Right kidney (tissue), 1 donor: Measurements from ENCODE around the gene PRPF4.
"Not testable (repeated sequence)": the region's sequence is repeated elsewhere in the genome, so short reads cannot be mapped to it uniquely, and the experiment has no call there.

Source experiments
- DNase-seq: peaks from one replicate; pipeline ENCODE4 v3.0.0-alpha.2; 2016

Gene PRPF4

DNA sequence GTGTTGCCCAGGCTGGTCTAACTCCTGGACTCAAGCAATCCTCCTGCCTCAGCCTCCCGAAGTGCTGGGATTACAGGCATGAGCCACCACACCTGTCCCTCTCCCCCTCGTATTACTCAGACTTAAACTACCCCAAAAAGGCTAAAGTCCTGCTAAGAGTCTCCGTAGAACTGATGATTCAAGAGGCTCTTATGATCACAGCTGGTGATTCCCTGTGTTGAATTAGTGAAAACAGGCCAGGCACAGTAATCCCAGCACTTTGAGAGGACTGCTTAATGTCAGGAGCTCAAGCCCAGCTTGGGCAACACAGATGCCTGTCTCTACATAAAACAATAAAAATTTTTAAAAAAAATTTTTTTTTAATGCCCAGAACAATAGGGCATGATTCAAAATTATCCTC is 9.3 kb upstream of the PRPF4 start:
- no peak for DNase-seq

DNA sequence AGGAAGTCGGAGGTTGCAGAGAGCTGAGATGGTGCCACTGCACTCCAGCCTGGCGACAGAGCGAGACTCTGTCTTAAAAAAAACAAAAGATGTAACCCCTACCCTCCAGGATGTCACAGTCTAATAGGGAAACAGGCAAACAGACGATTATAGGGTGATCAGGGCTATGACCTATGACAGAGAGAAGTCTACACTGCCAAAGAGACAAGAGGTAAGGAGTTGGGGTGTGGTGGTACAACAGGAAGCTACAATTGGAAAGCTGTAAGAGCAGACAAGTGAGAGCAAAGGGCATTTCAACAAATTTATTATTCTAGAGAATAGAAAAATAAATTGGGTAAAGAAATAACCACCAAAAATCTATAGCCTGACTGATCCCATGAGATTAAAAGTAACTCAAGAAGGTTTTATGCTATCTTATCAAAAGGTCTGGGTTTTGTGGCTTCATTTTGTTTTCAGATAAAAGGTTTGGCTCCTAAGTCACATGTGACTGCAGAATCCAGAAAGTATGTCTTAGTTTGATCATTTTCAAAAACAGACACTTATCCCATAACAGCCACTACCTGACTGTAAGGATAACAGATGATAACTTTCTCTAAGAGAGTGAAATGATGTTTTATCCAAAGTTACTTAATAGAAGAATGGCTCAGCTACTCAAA is 7.4 kb upstream of the PRPF4 start:
- DNase-seq = no peak

DNA sequence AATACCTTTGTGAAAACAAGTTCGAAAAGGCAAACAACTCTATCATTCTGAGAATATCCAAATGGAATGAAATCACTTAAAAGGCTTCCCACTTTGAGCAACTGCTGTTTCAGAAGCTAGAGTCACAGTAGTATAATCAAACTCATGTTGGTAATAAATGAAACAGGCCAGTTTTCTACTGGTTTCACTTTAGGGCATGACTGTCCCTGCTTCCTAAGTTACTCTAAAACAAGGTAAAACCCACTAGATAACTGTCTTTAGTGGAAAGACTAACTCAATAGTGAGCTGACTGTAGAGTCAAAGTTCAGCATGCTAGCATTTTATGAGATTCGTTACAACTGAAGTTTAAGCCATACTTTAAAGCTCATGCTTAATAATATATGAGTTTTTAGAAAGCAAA is 6.1 kb upstream of the PRPF4 start:
- DNase-seq = no peak

DNA sequence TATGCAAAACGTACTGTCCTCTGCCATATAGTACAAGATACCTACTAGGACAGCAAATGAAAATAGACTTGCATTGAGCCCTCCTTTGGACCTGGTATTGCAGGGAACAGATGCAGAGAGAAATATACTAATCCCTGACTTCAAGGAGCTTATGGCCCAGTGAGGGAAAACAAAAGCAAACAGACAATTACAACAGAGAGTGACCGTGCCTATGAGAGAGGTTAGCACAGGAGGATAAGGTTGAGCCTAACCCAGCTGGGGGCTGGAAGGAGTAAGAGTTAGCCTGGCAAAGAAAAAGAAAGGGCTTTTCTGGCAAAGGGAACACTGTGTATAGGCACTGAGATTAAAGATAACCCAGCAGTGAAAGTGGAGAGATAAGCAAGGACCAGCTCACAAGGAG is 5.6 kb upstream of the PRPF4 start:
- no peak for DNase-seq

DNA sequence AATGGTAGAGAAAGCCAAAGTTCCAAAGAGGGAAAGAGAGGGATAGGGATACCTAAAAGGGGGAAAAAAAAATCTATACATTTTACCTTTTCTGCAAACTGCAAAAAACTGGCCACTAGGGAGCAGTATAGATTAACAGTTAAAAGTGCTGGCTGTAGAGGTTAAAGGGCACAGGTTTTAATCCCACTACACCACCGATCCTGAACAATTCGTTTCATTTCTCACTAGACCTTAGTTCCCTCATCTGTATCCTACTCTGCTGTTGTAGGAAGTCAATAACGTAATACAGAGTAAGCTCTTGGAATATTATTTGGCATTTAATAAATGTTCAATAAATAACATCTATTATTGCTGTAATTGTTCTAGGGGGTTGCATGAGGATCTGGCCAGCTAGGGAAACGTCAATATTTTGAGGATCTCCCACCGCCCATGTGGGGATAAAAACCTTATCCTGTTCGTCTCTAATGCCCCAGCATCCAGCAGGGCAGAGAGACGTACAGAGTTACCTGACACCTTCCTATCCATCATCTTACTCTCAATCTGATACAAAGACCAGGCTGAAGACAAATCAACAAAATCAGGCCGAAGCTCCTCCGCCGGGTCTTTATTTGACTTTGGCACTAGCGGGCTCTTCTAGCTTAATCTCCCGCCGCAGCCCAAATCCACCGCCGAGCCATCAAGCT is 843 bp upstream of the PRPF4 start:
- peak; percentile 36 for DNase-seq

DNA sequence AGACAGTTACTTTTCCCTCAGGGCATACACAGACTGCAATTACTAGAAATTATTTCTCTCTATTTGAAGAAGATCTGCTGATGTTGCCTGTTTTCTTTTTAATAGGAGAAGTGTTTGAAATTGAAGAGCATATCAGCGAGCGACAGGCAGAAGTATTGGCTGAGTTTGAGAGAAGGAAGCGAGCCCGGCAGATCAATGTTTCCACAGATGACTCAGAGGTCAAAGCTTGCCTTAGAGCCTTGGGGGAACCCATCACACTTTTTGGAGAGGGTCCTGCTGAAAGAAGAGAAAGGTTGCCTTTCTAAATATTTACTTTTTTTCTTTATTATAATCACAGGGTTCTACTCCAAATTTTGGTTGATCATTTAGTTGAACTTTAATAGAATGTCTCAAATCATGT is 3.4 kb downstream of the PRPF4 start:
- no peak for DNase-seq

DNA sequence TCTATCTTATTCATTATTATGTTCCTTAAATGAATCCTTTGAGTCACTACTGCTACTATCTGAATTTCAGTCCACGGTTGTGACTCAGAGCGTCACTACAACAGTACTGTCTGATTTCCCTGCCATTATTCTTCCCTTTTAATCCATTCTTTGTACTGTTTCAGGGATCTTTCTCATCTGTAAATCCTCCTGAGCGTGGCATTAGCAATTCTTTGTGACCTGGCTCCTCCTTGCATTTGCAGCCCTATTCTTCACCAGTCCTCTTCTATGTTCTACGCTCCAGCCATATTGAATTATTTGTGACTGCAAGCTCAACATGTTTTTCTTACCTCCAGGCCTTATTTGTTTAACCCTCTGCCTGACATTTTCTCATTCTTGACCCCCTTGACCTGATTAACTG is 5.9 kb downstream of the PRPF4 start:
- DNase-seq = no peak

DNA sequence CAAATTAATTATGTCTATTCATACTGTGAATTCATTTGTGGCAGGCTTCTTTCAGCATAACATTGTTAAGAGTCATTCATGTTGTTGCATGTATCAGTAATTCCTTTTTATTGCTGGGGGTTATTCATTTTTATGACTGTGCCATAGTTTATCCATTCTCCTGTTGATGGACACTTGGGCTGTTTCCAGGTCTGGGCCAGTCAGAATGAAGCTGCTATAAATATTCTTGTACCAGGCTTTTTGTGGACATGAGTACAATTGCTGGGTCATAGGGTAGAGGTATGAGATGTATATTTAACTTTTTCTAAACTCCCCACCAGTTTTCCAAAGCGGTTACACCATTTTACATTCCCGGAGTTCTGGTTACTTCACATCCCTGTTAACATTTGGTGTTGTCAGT is 13.6 kb downstream of the PRPF4 start:
- no peak for DNase-seq

DNA sequence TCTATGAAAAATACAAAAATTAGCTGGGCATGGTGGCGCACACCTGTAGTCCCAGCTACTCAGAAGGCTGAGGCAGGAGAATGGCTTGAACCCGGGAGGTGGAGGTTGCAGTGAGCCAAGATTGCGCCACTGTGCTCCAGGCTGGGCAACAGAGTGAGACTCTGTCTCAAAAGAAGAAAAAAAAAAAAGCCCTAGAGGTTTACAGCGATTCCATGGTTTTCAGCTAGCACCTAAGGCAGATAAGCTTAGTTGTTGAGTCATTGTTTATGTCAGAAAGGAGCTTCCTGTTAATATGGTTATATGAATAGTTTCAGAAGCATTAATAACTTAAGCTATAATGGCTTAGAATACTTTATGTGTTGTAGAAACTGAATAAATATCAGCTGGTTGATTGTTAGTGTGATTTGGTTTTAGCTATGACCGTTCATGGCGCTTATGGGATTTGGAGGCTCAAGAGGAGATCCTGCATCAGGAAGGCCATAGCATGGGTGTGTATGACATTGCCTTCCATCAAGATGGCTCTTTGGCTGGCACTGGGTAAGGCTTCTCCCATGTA is 14.7 kb downstream of the PRPF4 start:
- DNase-seq = no peak

DNA sequence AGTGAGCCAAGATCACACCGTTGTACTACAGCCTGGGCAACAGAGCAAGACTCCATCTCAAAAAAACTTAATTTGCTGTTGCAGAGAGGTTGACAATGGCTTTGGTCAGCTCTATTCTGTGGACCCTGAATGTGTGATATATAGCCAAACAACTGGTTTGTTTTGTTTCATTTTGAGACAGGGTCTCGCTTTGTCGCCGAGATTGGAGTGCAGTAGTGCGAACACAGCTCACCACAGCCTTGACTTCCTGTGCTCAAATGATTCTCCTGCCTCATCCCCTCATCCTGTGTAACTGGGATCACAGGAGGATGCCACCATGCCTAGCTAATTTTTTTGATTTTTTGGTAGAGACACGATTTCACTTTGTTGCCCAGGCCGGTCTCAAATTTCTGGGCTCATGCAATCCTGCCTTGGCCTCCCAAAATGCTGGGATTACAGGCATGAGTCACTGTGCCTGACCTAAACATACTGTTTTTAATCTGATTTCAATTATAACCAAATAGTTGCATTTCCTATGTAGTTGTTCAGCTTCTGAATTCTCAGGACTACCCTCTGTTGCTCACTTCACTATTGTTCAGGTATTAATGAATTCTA is 17.9 kb downstream of the PRPF4 start:
- no peak for DNase-seq

DNA sequence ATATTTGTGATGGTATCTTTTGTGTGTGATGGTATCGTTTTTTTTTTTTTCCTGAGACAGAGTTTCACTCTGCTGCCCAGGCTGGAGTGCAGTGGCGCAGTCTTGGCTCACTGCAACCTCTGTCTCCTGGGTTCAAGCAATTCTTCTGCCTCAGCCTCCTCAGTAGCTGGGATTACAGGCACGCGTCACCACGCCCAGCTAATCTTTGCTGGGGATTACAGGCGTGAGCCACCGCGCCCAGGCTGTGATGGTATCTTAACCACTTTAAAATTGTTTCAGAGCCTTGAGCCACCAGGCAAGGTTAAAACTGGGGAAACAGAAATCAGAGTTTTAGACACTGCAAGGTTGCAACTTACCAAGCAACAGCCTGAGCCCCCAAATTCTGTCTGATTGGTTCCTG is 20.8 kb downstream of the PRPF4 start:
- not testable (repeated sequence) for DNase-seq

DNA sequence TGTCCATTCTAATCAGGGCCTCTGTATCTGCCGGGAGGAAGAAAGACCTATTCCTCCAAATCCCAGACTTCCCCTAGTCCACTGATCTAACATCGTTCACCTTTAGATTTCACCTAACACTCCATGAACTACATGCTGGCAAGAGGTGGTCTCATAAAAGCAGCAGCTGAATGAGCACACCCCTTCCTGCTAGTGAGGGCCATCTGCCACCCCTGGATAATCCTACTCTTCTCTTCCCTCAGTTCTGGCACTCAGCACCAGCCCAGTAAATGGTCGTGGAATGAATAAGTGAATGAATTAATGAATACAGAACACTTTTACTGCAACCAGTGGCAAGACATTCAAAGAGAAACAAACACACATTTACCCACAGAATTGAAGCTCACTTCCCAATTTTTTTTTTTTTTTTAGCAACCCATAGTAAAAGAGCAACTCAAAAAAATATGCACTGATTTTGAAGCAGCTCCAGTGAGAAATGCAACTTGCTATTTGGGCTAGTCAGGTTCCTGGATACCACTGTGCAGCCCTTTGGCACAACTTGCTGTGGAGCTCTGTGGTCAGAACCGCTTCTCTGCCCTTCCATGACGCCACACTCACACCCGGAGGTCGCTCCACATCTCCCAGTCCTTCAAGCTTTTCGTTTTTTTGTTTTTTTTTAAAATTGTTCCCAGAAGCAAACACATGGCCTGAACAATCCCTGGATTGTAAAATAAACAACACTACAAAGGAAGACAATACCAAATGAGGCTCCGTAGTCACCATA is 21.5 kb downstream of the PRPF4 start:
- no peak for DNase-seq

DNA sequence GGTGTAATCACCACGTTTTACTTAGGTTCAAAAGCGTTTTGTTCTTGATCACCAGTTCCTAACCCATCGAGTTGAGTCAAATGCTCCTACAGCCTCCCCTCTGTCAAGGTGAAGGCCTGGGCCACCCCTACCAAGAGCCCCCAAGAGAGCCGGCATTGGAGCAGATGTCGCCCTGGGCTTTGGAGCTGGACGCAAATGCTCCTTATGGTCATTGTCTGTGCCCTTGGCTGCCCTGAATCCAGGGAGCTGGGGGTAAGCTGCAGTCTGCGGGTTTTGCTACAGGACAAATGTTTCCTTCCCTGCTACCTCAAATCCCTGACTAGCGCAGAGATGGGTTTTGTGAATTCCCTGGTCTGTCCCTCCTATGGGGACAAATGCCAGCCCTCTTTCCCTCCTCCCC is 22.9 kb downstream of the PRPF4 start:
- DNase-seq = no peak

DNA sequence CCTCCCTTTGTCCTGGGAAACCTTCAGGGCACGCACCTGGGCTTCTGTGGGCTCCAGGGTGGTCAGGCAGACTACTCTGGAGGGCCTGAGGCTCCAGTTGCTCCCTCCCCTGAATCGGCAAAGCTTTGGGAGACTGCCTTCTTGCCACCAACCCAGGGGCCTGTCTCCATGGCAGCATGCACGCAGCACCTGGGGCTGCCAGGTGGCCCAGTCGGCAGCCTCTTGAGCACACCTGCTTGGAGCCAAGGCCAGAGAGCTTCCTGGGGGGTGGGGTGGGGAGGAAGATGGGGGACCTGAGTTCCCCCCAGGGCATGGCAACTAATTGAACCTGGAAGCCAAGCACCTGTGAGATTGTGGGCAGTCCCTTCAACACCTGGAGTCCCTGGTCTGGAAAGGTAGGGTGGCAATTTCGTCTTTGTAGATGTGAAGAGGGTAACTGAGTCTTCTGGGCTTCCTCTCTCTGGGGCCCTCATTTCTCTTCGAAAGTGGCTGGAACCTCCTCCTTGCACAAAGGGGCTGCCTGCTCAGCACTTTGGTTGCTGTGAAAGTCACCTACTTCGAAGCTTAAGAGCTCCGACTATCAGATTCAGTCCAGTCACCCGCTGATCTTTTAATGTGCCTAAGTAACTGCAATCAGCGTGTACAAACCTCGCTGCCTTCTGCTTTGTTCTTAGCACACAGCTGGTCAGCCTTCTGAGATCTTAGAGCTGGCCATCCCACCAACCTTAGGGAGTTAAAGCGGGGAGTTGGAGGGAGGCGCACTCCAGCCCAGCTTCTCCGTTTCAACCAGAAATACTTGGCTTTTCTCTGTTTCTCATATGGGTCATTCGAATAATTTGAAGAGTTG is 23.7 kb downstream of the PRPF4 start:
- DNase-seq = no peak

DNA sequence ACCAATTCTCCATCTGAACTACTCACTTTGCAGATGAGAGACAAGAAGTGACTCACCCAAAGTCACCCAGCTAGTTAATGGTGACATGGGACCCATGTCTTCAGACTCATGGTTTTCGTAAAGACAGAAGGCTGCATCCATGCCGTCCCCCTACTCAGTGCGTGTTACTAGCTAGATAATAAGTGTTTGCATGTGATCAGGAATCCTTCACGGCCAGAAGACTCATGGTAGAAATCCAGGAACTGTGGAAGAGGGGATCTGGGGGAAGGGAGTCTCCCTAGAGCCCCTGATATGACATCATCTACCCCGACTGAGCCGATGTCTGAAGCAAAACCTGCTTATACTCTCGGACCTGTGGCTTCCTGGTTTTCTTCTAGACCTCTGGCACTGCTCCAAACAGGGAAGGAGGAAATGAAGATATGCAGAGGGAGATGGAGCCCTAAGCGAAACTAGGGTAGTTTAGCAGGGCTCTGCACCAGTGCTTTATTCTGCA is 24.4 kb downstream of the PRPF4 start:
- no peak for DNase-seq

DNA sequence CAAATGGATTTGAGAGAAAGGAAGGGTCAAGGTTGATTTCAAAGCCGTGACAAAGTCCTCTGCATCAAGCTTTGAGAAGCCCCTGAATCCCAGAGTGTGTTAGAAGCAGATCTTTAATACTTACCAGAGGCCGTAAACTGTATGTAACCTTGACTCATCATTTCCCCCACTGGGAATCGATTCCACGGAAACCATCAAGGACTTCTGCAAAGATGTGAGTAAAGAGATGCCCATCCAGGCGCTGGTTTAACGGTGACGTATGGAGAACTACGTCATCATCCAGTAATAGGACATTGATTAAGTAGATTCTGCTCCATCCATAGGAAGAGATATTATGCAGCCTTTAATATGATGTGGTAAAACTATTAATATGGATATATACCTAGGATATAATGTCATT is 26.1 kb downstream of the PRPF4 start:
- DNase-seq = no peak

DNA sequence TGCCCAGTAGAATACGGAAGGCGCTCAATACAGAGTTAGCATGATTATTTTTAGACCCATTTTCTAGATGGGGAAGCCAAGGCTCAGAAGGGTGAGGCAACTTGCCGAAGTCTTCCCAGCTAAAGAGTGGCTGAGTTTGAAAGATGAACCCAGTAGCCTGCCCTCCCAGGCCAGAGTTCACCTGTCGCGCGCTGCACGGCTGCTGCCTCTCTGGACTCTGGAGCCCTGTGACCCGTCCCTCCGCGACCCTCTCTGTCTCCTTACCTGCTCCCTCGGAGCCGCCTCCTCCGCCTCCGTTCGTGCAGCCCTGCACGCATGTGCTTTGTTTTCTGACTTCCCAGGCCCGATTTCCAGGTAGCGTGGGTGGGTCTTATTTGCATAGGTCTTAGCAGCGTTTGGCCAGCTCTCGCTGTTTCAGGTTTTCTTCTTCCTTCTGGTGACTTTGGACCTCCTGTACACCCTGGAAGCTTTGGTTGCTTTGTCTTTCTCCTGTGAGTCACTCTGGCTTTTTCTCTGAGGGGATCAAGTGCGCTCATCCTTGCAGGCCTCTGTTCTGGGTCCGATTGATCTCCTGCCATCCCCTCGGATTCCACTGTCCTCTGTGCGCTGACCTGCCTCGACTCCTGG is 27.4 kb downstream of the PRPF4 start, which contains the start of gene RNF183:
Gene RNF183 (minus strand): TSS at position 585 of the 627 bp plus-strand sequence. CDS start 5,192 bp downstream, outside the sequence.
- DNase-seq = peak; percentile 33

DNA sequence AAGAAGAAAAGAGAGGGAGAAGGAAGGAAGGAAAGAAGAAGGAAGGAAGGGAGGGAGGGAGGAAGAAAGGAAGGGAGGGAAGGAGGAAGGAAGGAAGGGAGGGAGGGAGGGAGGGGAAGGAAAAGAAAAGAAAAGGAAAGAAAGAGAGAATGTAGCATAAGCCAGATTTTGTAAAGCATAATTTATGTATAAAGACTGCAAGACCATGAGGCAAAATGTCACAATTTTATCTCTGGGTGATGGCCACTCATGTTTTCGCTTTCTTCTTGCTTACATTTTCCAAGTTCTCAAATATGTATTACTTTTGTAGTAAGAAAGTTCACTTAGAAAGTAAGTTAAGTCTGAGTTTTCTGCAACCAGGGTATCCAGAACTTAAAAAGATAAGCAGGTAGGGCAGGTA is 31.1 kb downstream of the PRPF4 start:
- DNase-seq = no peak

DNA sequence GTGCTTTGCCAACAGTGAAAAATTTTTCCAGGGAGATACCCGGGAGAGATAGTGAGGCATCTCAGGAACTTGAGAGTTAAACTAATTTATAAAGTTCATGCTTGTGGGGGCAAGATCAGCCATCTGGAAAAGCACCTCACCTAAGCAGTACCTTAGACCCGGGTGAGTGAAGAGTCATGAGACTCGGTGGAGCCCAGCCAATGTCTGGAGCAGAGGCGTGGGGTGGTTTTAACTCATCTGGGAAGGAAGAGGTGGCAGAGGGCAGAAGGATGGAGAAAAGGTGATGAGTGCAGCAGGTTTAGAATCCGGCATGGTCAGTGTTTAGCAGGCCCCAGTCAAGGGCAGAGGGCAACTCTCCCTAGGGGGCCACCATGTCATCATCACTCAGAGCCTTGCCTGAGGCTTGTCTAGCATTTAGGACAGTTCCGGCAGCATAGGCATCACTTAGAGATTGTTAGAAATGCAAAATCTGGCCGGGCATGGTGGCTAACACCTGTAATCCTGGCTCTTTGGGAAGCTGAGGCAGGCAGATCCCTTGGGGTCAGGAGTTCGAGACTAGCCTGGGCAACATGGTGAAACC is 32.0 kb downstream of the PRPF4 start:
- no peak for DNase-seq

DNA sequence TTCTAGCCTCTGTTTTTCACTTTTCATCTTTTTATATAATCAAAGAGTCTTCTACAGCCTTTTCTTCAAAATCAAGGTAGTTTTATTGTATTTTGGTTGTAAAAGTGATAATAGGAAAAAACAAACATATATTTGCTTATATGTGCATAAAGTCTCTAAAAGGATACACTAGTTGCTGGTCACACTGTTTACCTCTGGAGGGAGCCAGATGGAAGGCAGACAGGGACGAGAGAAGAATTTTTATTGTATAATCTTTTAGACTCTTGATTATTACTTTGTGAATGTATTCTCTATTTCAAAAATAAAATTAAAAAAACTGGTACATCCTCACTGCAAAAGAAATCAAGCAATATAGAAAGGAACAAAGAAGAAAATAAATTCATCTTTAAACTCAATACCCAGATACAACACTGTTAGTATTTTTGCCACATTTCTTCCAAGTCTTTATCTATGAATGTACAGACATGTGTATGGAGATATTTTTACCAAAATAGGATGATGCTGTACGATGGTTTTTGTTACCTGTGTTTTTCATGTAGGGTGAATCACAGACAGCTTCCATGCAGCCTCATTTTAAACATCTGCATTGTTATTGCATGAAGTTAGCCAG is 33.9 kb downstream of the PRPF4 start:
- DNase-seq = no peak
